Endothelial cell (in vitro differentiated cells): ENCODE data around the gene NOC4L. TPM values are rescaled to one million over a fixed set of nuclear protein-coding genes. Genes with fewer than 3 reads are reported as not detected.

Source experiments
- DNase-seq: peaks from one replicate; pipeline ENCODE4 v3.0.0; 2021; ENCODE audit warnings: low spot score
- H3K27ac Mint-ChIP-seq: one replicate; pipeline ENCODE4 v1.8.0; 2021; ENCODE audit warnings: mixed read lengths, inconsistent platforms; ENCODE audit not compliant: unreplicated experiment
- H3K27me3 Mint-ChIP-seq: one replicate; pipeline ENCODE4 v1.8.0; 2021; ENCODE audit warnings: mild to moderate bottlenecking, moderate library complexity, mixed read lengths, inconsistent platforms; ENCODE audit not compliant: unreplicated experiment
- H3K36me3 Mint-ChIP-seq: one replicate; pipeline ENCODE4 v1.8.0; 2021; ENCODE audit warnings: mild to moderate bottlenecking, low read depth, mixed read lengths, inconsistent platforms; ENCODE audit not compliant: unreplicated experiment
- H3K4me1 Mint-ChIP-seq: one replicate; pipeline ENCODE4 v1.8.0; 2021; ENCODE audit warnings: mild to moderate bottlenecking, mixed read lengths, inconsistent platforms; ENCODE audit not compliant: unreplicated experiment
- H3K4me3 Mint-ChIP-seq: one replicate; pipeline ENCODE4 v1.8.0; 2021; ENCODE audit warnings: mild to moderate bottlenecking, mixed read lengths, inconsistent platforms; ENCODE audit not compliant: unreplicated experiment
- H3K9me3 Mint-ChIP-seq: one replicate; pipeline ENCODE4 v1.8.0; 2021; ENCODE audit warnings: mixed read lengths, inconsistent platforms; ENCODE audit not compliant: unreplicated experiment
- CTCF ChIP-seq: fragments of 200-600 bp; sonication (generic); IDR thresholded peaks from one replicate; pipeline ENCODE4 v1.5.0; 2021; ENCODE audit warnings: antibody characterized with exemption; ENCODE audit not compliant: unreplicated experiment
- total RNA-seq: library from RNA; stranded (reverse); fragmentation: NEBNext Ultra II Directional; extraction: Animal tissue kit (Norgen Biotek cat#: 25700); gene quantifications from one replicate; pipeline ENCODE4 v1.2.1, GENCODE V29; 2021; ENCODE audit not compliant: unreplicated experiment

NOC4L gene
- total RNA-seq, 1 donor from 2014 or later = 18.2 TPM

- H3K27ac Mint-ChIP-seq = peak overlapping the region; percentile 9
- no peak for DNase-seq
- H3K9me3 Mint-ChIP-seq = no peaks in the 10 kb centered on the region
- peak; percentile 23 for TF ChIP-seq CTCF
- H3K36me3 Mint-ChIP-seq = peaks cover 5% of the 10 kb centered on the region
- H3K4me1 Mint-ChIP-seq = no peaks in the 10 kb centered on the region
- peaks cover 8% of the 10 kb centered on the region for H3K27me3 Mint-ChIP-seq
- no peak overlapping the region for H3K4me3 Mint-ChIP-seq
Observed at GRCh38 chr12:132163911-132164288, 19.6 kb downstream of the NOC4L start.

- H3K9me3 Mint-ChIP-seq = no peaks in the 10 kb centered on the region
- TF ChIP-seq CTCF = no peak
- no peaks in the 10 kb centered on the region for H3K4me1 Mint-ChIP-seq
- peak overlapping the region; percentile 9 for H3K27ac Mint-ChIP-seq
- H3K27me3 Mint-ChIP-seq = peaks cover 8% of the 10 kb centered on the region
- peaks cover 5% of the 10 kb centered on the region for H3K36me3 Mint-ChIP-seq
- H3K4me3 Mint-ChIP-seq = no peak overlapping the region
- no peak for DNase-seq
Observed at GRCh38 chr12:132164426-132164825, 20.2 kb downstream of the NOC4L start.

- H3K4me1 Mint-ChIP-seq = no peaks in the 10 kb centered on the region
- no peak overlapping the region for H3K4me3 Mint-ChIP-seq
- peaks cover 11% of the 10 kb centered on the region for H3K27me3 Mint-ChIP-seq
- no peak overlapping the region for H3K27ac Mint-ChIP-seq
- no peak for DNase-seq
- no peaks in the 10 kb centered on the region for H3K9me3 Mint-ChIP-seq
- no peaks in the 10 kb centered on the region for H3K36me3 Mint-ChIP-seq
- no peak for TF ChIP-seq CTCF
Observed at GRCh38 chr12:132165584-132165983, 21.3 kb downstream of the NOC4L start.

GRCh38 chr12:132166093-132166492 is 21.8 kb downstream of the NOC4L start:
- H3K27me3 Mint-ChIP-seq = peaks cover 13% of the 10 kb centered on the region

More at GRCh38 chr12:132166093-132166492, 21.8 kb downstream of the NOC4L start:
- DNase-seq = no peak
- no peak for TF ChIP-seq CTCF
- Mint-ChIP-seq H3K4me3 (no peak overlapping the region), H3K4me1 (no peaks in the 10 kb centered on the region), H3K27ac (no peak overlapping the region), H3K36me3 (no peaks in the 10 kb centered on the region), H3K9me3 (no peaks in the 10 kb centered on the region)
